ENCODE measurements around the gene ACOX3.

DNA sequence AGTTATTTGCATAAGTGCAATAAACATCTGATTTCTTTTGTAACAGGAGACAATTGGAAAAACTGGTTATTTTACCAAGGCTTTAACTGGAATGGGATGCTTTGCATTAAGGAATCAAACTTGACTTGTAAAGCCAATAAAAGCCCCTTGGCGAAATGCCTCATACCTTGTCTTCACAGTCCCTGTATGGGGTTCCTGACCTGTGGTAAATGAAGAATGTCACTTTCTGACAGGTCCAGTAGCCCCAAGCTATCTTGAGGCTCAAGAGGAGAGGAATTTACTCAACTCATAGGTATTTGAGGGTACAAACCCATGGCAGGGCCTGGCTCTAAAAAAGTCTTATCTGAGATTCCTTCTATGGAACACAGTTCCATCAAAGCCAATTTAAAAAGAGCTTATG lies 78.0 kb downstream of the ACOX3 start:
- TF ChIP-seq, protein P1, sequence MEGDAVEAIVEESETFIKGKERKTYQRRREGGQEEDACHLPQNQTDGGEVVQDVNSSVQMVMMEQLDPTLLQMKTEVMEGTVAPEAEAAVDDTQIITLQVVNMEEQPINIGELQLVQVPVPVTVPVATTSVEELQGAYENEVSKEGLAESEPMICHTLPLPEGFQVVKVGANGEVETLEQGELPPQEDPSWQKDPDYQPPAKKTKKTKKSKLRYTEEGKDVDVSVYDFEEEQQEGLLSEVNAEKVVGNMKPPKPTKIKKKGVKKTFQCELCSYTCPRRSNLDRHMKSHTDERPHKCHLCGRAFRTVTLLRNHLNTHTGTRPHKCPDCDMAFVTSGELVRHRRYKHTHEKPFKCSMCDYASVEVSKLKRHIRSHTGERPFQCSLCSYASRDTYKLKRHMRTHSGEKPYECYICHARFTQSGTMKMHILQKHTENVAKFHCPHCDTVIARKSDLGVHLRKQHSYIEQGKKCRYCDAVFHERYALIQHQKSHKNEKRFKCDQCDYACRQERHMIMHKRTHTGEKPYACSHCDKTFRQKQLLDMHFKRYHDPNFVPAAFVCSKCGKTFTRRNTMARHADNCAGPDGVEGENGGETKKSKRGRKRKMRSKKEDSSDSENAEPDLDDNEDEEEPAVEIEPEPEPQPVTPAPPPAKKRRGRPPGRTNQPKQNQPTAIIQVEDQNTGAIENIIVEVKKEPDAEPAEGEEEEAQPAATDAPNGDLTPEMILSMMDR (IDR thresholded peaks at IDR 0.05; ENCODE audit: low read length), result no peak
- TF ChIP-seq EZH2 (IDR thresholded peaks at IDR 0.05; ENCODE audit: borderline replicate concordance, low read length), result no peak
